SH-SY5Y (cell line): Measurements from ENCODE around the gene S100Z.

Experiments used
- GATA2 ChIP-seq: IDR thresholded peaks from 2 replicates; pipeline ENCODE4 v1.6.1; 2011; ENCODE audit warnings: mild to moderate bottlenecking, low read depth, low read length
- GATA3 ChIP-seq: IDR thresholded peaks from 2 replicates; pipeline ENCODE4 v1.6.1; 2011; ENCODE audit warnings: low read depth, mild to moderate bottlenecking, low read length, moderate library complexity

DNA sequence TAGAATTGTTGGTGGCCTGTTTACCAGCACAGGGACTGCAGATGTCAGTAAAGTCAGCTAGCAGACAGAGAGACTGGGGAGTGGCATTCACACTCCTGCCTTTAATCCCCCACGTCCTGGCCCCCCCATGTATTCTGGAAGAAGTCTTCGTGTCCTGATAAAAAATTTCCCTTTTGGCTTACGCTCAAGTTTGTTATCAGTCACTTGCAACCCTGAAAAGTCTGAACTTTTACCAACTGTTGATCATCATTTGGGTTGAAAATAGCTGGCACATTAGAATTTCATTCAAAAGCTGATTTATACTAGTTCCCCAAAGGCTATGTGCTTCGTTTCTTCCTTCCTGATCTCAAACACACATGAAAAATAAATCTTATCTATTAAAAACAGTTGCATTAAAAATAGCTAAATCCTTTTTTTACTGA, 97.3 kb downstream of the S100Z start:
- no peak for TF ChIP-seq GATA2
- no peak for TF ChIP-seq GATA3
